Bronchial epithelial cell (primary cell): Measurements from ENCODE around the gene TRIM27. TPM values are rescaled to one million over a fixed set of nuclear protein-coding genes. Genes with fewer than 3 reads are reported as not detected.

Experiments
- DNase-seq: peaks from one replicate; pipeline ENCODE4 v3.0.0-alpha.2; 2010; ENCODE audit warnings: low read depth
- FAIRE-seq: peaks from 2 replicates; lab custom pipeline; 2011; peaks lifted over from hg19 to GRCh38; lab: Jason Lieb, UNC
- H3K27me3 ChIP-seq: 2 replicates; pipeline ENCODE4 v1.5.1; 2011; ENCODE audit warnings: low read length; ENCODE audit not compliant: control insufficient read depth, insufficient read depth
- H3K36me3 ChIP-seq: 2 replicates; pipeline ENCODE4 v1.5.1; 2011; ENCODE audit warnings: low read length; ENCODE audit not compliant: control insufficient read depth, insufficient read depth
- H3K4me3 ChIP-seq: 2 replicates; pipeline ENCODE4 v1.5.1; 2011; ENCODE audit warnings: mild to moderate bottlenecking, low read depth, low read length, control low read depth
- CTCF ChIP-seq: IDR thresholded peaks from 2 replicates; pipeline ENCODE4 v1.5.1; 2011; ENCODE audit warnings: mild to moderate bottlenecking, moderate library complexity, low read length, control low read depth, inconsistent platforms; ENCODE audit not compliant: insufficient read depth, severe bottlenecking
- total RNA-seq: library from RNA; depleted of rRNA; stranded (reverse); fragments of >200 nt; gene quantifications from 2 replicates; pipeline ENCODE4 v1.2.1, GENCODE V29; 2014

The TRIM27 gene
- total RNA-seq, 1 donor from 2014 or later, result 39.0 TPM

GRCh38 chr6:28895131-28895812, 28.5 kb downstream of the TRIM27 start:
- no peak for TF ChIP-seq CTCF
- peak overlapping the region; percentile 67 for H3K4me3 ChIP-seq
- DNase-seq (peak; percentile 93), FAIRE-seq (no peak)
- no peaks in the 10 kb centered on the region for H3K36me3 ChIP-seq
- H3K27me3 ChIP-seq, result no peaks in the 10 kb centered on the region

- H3K36me3 ChIP-seq, result no peaks in the 10 kb centered on the region
- FAIRE-seq (no peak), DNase-seq (no peak)
- no peak overlapping the region for H3K4me3 ChIP-seq
- H3K27me3 ChIP-seq, result no peaks in the 10 kb centered on the region
- no peak for TF ChIP-seq CTCF
These were observed 30.5 kb downstream of the TRIM27 start for GRCh38 chr6:28893172-28893799.

GRCh38 chr6:28892525-28892924, 31.3 kb downstream of the TRIM27 start:
- no peaks in the 10 kb centered on the region for H3K36me3 ChIP-seq
- TF ChIP-seq CTCF, result no peak
- FAIRE-seq (no peak), DNase-seq (no peak)
- H3K4me3 ChIP-seq, result no peak overlapping the region
- H3K27me3 ChIP-seq, result no peaks in the 10 kb centered on the region

GRCh38 chr6:28887796-28888496, 35.8 kb downstream of the TRIM27 start:
- no peak for TF ChIP-seq CTCF
- FAIRE-seq, result no peak
- no peak overlapping the region for H3K4me3 ChIP-seq
- H3K36me3 ChIP-seq, result no peaks in the 10 kb centered on the region
- H3K27me3 ChIP-seq, result no peaks in the 10 kb centered on the region
- no peak for DNase-seq

- H3K4me3 ChIP-seq, result no peak overlapping the region
- DNase-seq, result no peak
- no peaks in the 10 kb centered on the region for H3K27me3 ChIP-seq
- TF ChIP-seq CTCF, result no peak
- no peaks in the 10 kb centered on the region for H3K36me3 ChIP-seq
- FAIRE-seq, result no peak
These were observed 37.7 kb downstream of the TRIM27 start for GRCh38 chr6:28886079-28886439.
